ENCODE data around the gene PDZD8.

The PDZD8 gene

DNA sequence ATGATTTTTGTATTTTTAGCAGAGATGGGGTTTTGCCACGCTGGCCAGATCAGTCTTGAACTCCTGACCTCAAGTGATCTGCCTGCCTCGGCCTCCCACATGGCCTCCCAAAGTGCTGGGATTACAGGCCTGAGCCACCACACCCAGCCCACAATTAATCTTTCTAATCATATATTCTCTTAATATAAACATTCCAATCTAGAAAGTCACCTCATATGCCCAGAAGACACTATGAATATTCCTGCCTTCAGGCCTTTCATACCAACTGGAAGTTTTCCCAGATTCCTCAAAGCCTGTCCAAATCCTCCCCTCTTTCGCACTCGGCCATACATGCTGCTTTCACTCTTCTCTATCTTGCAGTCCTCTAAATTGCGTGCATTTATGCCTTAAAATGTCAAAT, 32.6 kb downstream of the PDZD8 start:
- TF ChIP-seq POLR2A (IDR thresholded peaks at IDR 0.05; ENCODE audit: low read depth, low read length) = no peak
- no peak for TF ChIP-seq POLR2AphosphoS5 (IDR thresholded peaks at IDR 0.05; ENCODE audit: low read depth, low read length)

DNA sequence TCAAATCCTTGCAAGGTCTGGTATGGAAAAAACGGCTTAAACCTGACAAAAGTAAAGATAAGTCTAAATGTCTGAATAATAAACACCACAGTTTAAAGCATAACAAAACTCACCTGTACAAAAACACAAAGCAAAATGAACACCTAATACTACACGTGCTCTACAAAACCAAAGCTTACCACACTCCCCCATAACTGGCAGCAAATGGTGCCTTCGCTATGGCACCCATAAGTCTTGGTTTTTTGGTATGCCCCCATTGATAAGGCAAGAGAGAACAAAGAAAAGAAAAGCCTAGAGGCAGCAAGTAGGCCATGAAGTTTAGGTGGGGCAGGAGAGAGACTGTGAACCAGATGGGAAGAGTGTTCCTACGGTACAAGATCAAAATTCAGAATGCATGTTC, 34.2 kb downstream of the PDZD8 start:
- DNase-seq (ENCODE audit: insufficient read length) (no peak), FAIRE-seq (no peak)
- TF ChIP-seq POLR2A (IDR thresholded peaks at IDR 0.05; ENCODE audit: low read depth, low read length) (no peak), POLR2AphosphoS5 (IDR thresholded peaks at IDR 0.05; ENCODE audit: low read depth, low read length) (no peak), TAF1 (IDR thresholded peaks at IDR 0.05; ENCODE audit: borderline replicate concordance, low read depth, low read length) (no peak)

More for the DNA sequence above, 32.6 kb downstream of the PDZD8 start:
- FAIRE-seq (peak; percentile 57), DNase-seq (ENCODE audit: insufficient read length) (no peak)

DNA sequence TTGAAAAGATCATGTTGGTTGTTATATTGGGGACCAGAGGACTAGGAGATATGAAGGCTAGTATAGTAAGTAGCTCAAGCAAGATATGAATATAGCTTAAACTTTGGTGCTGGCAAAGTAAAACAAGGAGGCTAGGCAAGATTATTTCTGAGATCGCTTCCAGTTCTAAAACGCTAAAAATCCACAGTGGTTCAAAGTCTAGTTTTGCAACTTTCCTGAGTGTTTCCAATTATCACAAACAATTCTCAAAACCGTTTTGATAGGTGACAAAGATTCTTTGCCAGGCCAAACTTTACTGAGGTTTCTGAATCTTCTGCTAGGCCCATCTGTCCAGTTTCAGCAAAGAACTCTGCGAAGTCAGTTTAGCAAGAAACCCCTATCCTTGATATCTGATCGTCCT, 35.3 kb downstream of the PDZD8 start:
- FAIRE-seq = no peak
- TF ChIP-seq TAF1 (IDR thresholded peaks at IDR 0.05; ENCODE audit: borderline replicate concordance, low read depth, low read length) (no peak), POLR2A (IDR thresholded peaks at IDR 0.05; ENCODE audit: low read depth, low read length) (no peak)
- DNase-seq (ENCODE audit: insufficient read length) = no peak

DNA sequence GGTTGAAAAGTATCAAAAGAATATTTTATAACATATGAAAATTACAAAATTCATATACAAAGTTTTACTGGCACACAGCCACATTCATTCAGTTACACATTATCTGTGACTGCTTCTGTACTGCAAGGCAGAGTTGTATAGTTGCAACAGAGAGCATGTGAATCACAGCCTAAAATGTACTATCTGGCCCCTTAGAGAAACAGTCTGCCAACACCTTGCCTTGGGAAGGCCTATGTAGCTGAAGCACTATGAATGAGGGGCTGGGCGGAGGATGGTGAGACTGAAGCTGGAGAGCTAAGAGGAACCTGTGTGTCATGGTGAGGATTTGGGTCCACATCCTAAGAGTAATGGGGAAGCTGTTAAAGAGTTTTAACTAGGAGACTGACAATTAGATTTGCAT, 35.7 kb downstream of the PDZD8 start:
- TF ChIP-seq POLR2AphosphoS5 (IDR thresholded peaks at IDR 0.05; ENCODE audit: low read depth, low read length) (no peak), TAF1 (IDR thresholded peaks at IDR 0.05; ENCODE audit: borderline replicate concordance, low read depth, low read length) (no peak), POLR2A (IDR thresholded peaks at IDR 0.05; ENCODE audit: low read depth, low read length) (no peak)
- no peak for DNase-seq (ENCODE audit: insufficient read length)
- no peak for FAIRE-seq

DNA sequence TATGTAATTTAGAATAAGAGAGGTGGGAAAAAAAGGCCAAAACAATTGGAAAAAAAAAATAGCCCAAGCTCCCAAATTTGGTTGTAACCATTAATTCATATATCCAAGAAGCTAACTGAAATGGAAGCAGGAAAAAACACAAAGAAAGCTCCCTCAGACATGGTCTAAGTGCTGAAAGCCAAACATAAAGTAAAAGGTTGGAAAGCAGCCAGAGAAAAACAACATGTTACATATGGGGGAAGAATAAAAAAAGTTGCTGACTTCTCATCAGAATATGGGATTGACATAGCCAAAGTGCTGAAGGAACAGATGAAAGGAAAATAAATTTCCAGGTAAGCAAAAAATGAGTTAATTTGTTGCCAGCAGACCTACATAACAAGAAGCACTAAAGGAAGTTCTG, 40.3 kb downstream of the PDZD8 start:
- TF ChIP-seq TAF1 (IDR thresholded peaks at IDR 0.05; ENCODE audit: borderline replicate concordance, low read depth, low read length) (no peak), POLR2AphosphoS5 (IDR thresholded peaks at IDR 0.05; ENCODE audit: low read depth, low read length) (no peak), POLR2A (IDR thresholded peaks at IDR 0.05; ENCODE audit: low read depth, low read length) (no peak)
- DNase-seq (ENCODE audit: insufficient read length) (no peak), FAIRE-seq (no peak)

DNA sequence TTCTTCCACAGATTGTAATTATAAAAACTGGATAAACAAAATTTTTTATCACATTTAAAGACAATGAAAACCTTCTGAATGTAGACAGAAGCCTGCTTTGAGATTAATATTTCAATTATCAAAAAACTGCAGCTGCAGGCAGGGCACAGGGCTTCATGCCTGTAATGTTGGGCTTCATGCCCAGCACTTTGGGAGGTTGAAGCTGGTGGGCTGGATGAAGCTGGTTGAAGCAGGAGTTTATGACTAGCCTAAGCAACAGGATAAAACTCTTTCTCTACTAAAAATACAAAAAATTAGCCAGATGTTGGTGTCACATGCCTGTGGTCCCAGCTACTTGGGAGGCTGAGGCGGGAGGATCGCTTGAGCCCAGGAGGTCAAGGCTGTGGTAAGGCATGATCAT, 41.2 kb downstream of the PDZD8 start:
- DNase-seq (ENCODE audit: insufficient read length) = no peak
- no peak for FAIRE-seq
- no peak for TF ChIP-seq POLR2AphosphoS5 (IDR thresholded peaks at IDR 0.05; ENCODE audit: low read depth, low read length)
- no peak for TF ChIP-seq POLR2A (IDR thresholded peaks at IDR 0.05; ENCODE audit: low read depth, low read length)
- no peak for TF ChIP-seq TAF1 (IDR thresholded peaks at IDR 0.05; ENCODE audit: borderline replicate concordance, low read depth, low read length)

DNA sequence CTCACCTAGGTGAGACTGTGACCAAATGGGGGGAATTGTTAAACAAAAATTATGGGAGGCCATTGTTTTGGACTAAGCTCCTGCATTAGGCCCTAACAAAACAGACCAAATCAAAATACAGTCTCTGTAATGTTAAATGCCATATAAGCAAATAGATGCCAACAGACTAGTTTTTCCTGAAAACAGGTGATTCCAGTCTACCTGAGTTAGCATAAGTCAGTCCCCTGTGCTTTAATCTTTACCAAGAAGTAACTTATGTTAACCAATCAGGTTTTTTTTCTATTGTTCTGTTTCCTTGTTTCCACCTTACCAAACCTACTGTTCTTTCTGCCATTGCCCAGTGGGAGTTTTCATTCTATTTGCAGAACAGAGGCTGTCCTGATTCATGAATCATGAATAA, 48.0 kb downstream of the PDZD8 start:
- FAIRE-seq = no peak
- no peak for TF ChIP-seq POLR2AphosphoS5 (IDR thresholded peaks at IDR 0.05; ENCODE audit: low read depth, low read length)
- no peak for TF ChIP-seq POLR2A (IDR thresholded peaks at IDR 0.05; ENCODE audit: low read depth, low read length)
- no peak for TF ChIP-seq TAF1 (IDR thresholded peaks at IDR 0.05; ENCODE audit: borderline replicate concordance, low read depth, low read length)
- DNase-seq (ENCODE audit: insufficient read length) = no peak

DNA sequence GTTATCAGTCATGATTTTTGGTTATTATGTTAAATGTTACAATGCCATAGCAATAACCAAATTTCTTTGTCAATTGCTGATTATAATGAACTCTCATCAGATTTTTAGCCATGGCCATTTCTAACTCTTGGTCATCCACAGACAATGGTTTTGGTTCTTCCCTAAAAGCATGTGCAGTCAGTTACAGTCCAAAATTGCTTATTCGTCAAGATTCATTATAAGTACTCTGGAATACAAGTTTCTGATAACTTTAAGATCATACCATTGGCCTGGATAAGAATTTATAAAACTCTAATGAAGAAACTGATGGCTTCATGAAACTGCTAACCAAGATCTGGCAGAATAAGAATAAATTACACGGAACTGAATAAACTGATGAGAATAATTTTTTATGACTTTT, 50.9 kb downstream of the PDZD8 start:
- no peak for FAIRE-seq
- no peak for DNase-seq (ENCODE audit: insufficient read length)
- no peak for TF ChIP-seq TAF1 (IDR thresholded peaks at IDR 0.05; ENCODE audit: borderline replicate concordance, low read depth, low read length)
- TF ChIP-seq POLR2AphosphoS5 (IDR thresholded peaks at IDR 0.05; ENCODE audit: low read depth, low read length) = no peak
- TF ChIP-seq POLR2A (IDR thresholded peaks at IDR 0.05; ENCODE audit: low read depth, low read length) = no peak

DNA sequence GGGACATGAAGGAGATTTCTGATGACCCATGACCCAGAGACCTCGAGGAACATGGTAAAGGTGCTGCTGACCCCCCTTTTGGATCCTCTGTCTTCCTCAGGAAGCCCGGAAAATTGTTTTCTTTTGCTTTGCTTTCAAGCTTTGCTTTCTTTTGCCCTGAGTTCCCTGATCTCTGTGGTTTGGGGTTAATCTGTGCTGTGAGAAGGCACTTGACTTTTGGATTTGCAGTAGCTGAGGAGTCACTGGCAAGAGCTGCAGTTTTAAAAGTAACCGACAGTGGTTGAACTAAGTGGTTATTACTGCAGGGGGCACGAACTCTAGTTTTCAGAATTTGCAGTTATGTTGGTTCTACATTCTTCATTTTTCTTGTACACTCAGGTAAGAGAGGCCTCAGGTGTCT, 53.0 kb downstream of the PDZD8 start:
- DNase-seq (ENCODE audit: insufficient read length) = no peak
- no peak for TF ChIP-seq POLR2AphosphoS5 (IDR thresholded peaks at IDR 0.05; ENCODE audit: low read depth, low read length)
- no peak for TF ChIP-seq POLR2A (IDR thresholded peaks at IDR 0.05; ENCODE audit: low read depth, low read length)
- no peak for TF ChIP-seq TAF1 (IDR thresholded peaks at IDR 0.05; ENCODE audit: borderline replicate concordance, low read depth, low read length)
- FAIRE-seq = no peak

DNA sequence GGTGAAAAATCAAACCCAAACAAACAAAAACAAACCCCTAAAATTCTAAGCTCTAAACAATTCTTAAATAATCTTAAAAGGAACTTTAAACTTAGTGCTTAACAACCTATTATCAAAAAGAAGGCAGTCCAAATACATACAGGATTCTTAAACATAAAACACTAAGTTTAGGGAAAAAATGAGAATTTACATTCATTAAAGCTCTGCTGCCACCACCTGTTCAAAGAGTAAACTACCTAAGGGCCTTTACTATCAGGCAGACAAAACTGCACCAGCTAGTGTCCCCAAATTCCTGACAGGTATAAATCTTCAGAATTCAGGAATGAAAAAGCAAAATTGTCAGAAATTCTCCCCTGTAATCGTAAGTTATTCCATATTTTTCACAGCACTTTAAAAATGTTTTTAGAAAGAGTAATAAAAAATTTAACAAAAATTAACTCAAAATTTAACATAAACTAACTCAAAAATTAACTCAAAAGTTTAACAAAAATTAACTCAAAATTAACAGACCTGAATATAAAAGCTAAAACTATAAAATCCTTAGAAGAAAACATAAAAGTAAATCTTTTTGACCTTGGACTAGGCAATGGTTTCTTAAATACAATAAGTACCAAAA, 55.1 kb downstream of the PDZD8 start:
- TF ChIP-seq POLR2AphosphoS5 (IDR thresholded peaks at IDR 0.05; ENCODE audit: low read depth, low read length) (no peak), POLR2A (IDR thresholded peaks at IDR 0.05; ENCODE audit: low read depth, low read length) (no peak), TAF1 (IDR thresholded peaks at IDR 0.05; ENCODE audit: borderline replicate concordance, low read depth, low read length) (no peak)
- FAIRE-seq (peak; percentile 69), DNase-seq (ENCODE audit: insufficient read length) (no peak)

DNA sequence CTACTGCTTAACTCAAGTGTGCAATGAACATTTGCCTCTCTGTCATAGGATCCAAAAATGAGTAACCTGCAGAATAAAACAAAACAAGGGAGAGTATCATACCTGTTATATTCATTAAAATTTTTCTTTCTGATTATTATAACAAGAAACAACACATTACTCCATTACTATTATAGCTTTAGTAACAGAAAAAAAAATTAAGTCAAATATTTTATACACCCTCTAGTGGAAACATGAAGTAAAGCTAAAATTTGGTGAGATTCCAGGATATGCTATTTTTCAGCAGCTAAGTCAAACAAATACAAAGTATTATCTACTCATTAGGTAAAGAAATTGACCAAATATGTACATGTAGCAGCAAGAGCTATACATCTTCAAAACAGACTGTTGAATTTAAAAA, 56.3 kb downstream of the PDZD8 start:
- FAIRE-seq (no peak), DNase-seq (ENCODE audit: insufficient read length) (no peak)
- no peak for TF ChIP-seq TAF1 (IDR thresholded peaks at IDR 0.05; ENCODE audit: borderline replicate concordance, low read depth, low read length)
- no peak for TF ChIP-seq POLR2AphosphoS5 (IDR thresholded peaks at IDR 0.05; ENCODE audit: low read depth, low read length)
- no peak for TF ChIP-seq POLR2A (IDR thresholded peaks at IDR 0.05; ENCODE audit: low read depth, low read length)

DNA sequence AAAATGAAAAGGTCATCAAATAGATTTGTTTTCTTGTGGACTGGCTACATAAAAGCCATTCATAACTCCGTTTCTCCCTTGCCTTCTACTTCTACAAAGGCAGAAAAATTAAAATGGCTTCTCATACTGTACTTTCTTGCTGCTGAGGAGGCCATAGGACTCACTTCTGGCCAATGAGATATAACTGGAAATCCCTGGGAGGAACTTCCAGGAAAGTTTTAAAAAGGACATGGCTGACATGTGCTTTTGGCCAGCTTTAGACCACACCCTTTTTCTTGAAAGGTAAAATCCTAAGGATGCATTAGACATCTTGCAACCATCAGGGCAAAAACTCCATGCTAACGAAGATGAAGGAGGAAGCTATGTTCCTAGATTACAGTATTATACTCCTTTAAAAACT, 58.5 kb downstream of the PDZD8 start:
- FAIRE-seq (no peak), DNase-seq (ENCODE audit: insufficient read length) (no peak)

DNA sequence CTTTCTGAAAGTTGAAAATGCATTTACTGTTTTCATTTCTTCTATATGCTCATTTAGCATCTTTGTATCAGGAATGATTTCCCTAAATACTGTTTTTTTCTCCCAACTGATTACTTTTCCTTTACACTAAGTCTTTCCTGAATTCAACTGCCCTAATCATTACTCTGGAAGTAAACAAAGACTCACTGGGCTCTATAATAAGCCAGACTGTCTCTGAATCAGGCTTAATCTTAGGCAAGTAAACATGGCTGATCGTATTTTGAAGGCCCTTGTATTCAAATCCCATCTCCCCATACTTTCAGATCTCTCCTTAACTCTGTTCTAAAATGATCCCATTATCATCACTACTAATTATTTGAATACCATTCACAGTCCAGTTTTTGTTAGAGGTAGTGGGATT, 61.6 kb downstream of the PDZD8 start:
- DNase-seq (ENCODE audit: insufficient read length) (no peak), FAIRE-seq (no peak)
- no peak for TF ChIP-seq TAF1 (IDR thresholded peaks at IDR 0.05; ENCODE audit: borderline replicate concordance, low read depth, low read length)
- no peak for TF ChIP-seq POLR2AphosphoS5 (IDR thresholded peaks at IDR 0.05; ENCODE audit: low read depth, low read length)
- no peak for TF ChIP-seq POLR2A (IDR thresholded peaks at IDR 0.05; ENCODE audit: low read depth, low read length)

More for the DNA sequence above, 58.5 kb downstream of the PDZD8 start:
- no peak for TF ChIP-seq TAF1 (IDR thresholded peaks at IDR 0.05; ENCODE audit: borderline replicate concordance, low read depth, low read length)
